Measurements from ENCODE around the gene SOCS2.
"Not testable (repeated sequence)": the region's sequence is repeated elsewhere in the genome, so short reads cannot be mapped to it uniquely, and the experiment has no call there.

Gene SOCS2

DNA sequence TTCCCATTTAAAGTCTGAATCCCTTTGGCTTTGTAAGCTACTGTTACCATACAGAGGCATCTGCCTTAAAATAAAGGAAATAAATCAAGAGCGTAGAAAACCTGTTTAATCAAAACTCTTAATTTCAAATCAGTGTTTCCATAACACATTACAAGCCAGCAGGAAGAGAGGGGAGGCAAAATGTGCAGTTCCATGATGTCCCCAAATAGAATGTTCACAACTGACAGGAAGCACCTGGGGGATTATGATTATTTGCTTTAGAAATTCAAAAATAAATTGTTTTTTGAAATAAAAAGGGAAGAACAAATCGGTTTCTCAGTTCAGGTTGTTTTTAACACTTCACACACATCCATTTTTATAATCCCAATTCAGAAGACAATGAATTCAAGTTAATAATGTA is 21.4 kb downstream of the SOCS2 start:
- DNase-seq (ENCODE audit: low read depth in 2 of 2), result no peak

DNA sequence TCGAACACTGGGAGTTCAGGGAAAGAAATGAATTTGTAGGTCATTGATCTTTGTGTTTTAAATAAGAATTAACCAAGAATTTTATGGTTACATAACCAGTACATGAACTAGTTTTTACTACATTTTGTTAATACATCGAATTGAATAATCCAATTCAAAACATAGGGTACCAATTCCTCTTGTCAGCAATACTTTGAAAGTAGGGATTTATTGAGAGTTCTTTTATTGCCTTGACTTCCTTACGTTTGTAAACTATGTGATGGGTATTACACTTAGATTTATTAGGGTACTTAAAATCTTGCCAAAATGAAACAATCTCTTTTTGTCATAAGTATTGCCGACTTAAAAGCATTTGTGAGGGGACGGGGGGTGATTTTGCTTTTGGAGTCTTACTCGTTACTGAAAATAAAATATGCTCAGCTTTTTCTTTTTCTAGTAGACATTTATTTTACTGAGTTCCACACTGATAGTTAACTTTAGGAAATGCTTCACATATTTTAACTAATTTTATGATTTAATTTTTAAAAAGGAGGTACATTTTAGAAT is 22.4 kb downstream of the SOCS2 start:
- no peak for DNase-seq (ENCODE audit: low read depth in 2 of 2)

DNA sequence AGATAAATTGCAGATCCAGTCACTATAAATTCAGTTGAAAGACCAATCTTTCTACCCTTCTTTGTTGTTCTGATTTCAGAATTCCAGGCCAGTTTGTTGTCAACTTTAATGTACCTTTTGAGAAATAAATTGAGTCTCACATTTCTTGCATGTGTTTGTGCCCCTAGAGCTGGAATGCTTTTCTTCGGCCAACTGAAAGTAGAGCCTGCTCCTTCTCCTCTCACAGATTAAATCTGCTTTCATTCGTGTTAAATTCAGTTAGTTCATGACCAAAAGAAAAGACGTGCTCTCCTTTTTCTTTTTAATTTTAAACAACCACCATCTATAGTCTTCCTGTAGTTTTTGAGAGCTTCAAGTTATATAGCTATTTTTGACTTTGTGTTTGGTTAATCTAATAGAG is 22.9 kb downstream of the SOCS2 start:
- DNase-seq (ENCODE audit: low read depth in 2 of 2), result no peak

DNA sequence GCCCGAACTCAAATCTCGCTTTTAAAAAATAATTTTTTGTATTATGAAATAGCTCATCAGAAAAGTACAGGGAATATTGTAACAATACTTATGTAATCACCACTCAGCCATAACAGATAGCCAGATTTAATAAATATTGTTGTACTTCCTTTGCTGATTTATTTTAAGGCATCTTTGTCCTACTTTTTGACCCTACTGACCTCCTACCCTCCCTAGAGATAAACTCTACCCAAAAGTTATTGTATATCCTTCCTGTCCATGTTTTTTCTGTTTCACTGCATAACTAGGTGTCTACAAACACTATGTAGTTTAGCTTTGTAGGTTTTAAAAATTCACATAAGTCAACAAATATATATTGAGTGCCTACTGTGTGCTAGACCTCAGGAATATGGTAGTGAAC is 25.1 kb downstream of the SOCS2 start:
- no peak for DNase-seq (ENCODE audit: low read depth in 2 of 2)

DNA sequence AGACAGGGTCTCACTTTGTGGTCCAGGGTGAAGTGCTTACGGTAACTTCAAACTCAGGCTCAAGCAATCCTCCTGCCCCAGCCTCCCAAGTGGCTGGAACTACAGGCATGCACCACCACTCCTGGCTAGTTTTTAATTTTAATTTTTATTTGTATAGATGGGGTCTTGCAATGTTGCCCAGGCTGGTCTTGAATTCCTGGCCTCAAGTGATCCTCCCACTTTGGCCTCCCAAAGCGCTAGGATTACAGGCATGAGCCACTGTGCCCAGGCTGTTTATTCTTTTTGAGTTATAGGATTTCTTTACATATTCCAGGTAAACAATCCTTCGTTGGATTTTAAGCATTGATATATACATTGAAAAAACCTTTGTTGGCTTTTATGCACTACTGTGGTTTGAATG is 26.7 kb downstream of the SOCS2 start:
- no peak for DNase-seq (ENCODE audit: low read depth in 2 of 2)

DNA sequence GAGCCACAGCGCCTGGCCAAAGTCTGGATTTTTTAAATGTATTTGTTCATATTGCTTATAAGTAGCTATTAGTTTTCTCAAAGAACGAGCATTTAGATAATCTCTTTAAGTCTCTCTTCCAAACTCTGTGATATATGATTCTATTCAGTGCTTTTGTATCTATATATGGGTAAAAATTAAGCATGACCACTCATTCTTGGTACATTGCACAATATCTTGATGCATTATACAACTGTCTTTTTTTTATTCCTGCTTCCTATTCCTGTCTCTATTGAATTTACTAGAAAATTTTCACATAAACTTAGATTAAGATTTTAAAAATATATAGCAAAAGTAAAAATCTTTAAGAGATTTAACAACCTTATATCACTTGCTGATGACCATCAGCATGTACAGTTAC is 29.1 kb downstream of the SOCS2 start:
- no peak for DNase-seq (ENCODE audit: low read depth in 2 of 2)

DNA sequence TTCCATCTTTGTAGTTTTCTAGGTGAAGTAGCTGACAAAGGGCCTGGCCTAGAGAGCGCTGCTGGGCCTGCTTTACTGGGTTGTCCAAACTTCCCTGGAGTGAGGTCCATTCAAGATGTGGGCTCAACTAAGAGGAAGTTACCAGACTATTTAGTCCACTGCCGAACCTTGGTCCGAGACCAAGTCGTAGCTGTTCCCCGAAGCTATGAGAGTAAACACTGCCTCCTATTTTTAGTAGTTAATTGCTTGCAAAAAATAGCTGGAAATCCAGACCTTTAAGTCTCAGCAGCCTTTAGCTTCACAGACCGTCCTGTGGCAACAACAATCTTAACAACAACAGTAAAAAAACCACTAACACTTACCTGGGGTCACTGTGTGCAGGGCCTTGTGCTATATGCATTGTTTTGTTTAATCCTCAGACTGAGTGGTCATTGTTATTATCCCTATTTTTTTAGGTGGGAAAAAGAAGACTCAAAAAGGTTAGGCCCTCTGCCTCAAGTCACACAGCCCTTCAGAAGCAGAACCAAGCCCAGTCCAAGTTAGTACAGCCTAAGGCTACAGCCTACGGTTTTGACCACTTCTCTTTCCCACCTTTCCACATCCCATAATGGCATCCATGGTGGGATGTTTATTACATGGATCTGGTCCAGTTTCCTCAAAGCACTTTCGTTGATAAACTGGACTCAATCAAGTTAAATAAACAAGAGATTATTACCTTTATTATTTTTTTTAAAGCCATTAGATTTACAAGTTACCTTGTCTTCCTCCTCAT is 30.6 kb downstream of the SOCS2 start:
- DNase-seq (ENCODE audit: low read depth in 2 of 2), result no peak

DNA sequence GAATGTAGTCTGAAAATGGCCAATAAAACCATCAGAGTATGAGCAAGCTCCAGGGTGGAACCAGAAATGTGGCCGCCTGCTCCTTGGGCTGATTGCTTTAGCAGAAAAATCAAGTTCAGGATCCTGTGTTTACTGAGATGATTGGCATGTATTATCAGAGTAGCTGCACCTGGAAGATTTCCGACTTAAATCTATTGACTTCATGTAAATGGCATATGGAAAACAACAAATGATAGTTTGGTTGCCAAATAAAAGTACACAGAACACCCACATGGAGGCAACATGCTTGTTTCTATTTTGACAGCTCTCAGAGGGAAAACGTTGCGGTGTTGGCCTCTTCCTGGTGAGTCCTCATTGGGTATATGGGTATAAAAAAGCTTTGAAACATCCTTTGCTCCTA is 31.3 kb downstream of the SOCS2 start:
- no peak for DNase-seq (ENCODE audit: low read depth in 2 of 2)

DNA sequence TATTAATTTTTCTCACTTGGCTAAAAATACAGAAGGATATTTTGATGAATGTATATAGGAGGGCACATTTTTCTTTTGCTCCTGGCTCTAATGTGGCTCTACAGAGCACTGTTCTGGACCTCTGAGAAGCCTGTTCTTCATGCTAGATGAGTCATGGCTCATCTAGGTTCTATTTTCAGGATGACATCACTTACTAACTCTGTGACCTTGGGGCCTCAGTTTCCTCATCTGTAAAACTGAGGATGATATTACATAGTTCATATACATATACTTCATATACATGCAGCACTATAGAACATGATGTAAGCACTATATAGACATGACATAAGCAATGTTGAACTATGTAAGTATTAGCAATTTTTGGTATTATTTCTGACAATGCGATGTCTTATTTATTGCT is 35.8 kb downstream of the SOCS2 start:
- DNase-seq (ENCODE audit: low read depth in 2 of 2), result no peak

DNA sequence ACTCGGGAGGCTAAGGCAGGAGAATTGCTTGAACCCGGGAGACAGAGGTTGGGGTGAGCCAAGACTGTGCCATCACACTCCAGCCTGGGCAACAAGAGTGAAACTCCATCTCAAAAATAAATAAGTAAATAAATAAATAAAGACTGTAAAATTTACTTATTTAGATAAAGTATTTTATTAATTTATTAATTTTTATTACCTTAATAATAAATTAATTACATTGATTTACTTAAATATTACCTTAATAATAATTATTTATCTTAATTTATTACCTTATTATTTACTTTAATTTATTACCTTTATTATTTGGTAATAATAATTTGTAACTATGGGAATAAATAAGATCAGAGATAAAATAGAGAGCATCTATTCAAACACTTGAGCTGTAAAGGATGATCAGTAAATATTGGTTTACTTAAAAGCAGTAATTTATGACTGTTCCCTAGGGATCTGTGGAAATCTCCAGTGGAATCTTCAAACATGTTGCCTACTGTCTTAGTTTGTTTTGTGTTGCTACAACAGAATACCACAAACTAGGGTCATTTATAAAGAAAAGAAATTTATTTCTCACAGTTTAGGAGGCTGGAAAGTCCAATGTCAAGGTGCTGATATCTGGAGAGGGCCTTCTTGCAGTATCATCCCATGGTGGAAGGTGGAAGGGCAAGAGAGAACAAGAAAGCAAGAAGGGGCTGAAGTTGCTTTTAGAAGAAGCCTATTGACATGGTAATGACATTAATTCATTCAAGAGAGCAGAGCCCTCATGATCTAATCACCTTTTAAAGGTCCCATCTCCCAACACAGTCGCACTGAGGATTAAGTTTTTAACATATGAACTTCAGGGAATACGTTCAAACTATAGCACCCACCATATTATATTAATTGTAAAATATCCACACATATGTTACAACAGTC is 37.1 kb downstream of the SOCS2 start:
- DNase-seq (ENCODE audit: low read depth in 2 of 2), result no peak

DNA sequence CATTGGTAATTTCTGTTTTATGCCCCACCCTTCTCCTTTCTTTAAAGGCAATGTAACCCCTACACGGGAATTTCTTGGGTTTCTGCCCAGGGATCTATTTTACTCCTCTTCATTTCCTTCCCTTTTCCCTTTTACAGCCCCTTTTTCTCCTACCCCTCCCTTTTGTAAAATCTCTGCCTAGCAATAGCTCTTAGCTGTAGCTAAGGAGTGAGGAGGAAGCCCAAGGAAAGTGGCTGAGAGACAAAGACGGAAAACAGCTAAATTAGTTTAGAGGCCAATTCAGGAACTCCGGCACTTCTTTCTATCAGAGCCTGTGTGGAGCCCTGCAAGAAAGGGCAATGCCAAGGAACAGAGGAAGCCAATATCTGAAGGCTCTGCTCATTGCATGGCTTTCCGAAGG is 40.3 kb downstream of the SOCS2 start:
- DNase-seq (ENCODE audit: low read depth in 2 of 2), result no peak

DNA sequence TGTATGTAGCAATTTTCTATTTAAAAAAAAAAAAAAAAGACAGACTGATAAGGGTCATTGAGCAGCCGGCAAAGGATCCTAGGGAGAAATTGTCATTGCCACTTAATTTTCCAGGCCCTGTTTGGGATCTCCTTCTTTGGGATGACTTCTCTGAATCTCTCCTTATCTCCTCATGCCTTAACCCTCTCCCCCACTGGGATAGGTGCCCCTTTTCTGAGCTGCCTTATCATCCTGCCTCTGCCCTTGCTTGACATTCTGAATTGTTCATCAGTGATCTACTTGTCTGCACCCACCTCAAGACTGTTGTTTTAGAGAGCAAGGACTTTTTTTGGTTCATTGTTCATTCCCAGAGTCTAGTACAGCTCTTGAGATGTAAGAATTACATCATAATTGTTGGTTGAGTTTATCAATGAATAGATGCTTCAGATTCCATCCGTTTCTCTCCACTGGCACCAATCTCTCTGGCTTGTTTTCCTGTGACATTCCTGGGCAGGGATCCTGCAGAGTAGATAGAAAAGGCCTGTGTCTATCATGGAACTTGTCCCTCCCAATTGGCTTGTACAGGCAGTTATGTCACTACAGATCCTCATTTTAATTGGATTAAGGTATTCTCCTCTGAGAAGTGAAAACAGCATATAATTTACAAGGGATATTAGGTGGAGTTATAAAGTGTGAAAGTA is 42.6 kb downstream of the SOCS2 start:
- no peak for DNase-seq (ENCODE audit: low read depth in 2 of 2)

DNA sequence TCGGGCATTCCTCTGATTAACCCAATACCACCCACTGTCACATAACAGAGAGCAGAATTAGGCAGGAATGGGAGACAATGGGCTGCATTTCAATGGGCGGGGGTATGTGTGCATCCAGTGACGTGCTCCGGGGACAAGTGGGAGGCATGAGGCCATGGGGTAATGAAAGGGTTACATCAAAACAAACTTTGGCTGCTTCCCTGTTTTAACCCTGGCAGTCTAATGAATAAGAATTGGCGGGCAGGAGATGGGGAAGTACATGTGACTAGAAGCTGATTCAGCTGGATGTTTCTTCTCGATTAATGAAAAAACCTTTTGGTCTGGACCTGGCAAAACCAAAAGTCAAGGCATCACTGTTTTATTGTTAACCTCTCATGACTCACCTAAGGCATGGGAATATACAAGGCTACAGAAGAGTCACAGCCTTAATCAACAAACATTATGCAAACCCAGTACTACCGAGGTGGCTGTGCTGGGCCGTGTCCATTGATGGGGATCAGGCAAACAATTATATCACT is 44.2 kb downstream of the SOCS2 start:
- no peak for DNase-seq (ENCODE audit: low read depth in 2 of 2)

DNA sequence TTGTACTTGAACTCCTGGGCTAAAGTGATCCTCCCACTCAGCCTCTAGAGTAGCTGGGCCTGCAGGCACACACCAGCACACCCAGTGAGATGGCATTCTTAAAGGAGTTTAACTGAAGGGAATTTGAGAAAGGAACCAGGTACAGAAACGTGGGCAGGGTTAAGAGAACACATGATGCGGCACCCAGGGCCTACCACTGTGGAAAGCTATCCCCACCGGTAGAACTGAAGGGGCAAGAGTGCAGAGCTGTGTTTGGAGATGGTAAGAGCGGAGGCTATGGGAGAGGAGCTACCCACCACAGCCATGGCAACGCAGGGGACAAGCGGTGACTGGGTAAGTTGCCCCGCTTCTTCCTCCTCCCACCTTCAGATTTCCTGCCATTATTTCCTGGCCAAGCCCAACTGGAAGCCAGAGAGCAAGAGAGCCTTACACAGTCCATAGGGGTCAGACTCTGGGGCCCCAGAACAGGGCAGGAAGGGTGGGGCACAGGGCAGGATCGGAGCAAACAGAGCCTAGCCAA is 46.5 kb downstream of the SOCS2 start:
- DNase-seq (ENCODE audit: low read depth in 2 of 2), result no peak

DNA sequence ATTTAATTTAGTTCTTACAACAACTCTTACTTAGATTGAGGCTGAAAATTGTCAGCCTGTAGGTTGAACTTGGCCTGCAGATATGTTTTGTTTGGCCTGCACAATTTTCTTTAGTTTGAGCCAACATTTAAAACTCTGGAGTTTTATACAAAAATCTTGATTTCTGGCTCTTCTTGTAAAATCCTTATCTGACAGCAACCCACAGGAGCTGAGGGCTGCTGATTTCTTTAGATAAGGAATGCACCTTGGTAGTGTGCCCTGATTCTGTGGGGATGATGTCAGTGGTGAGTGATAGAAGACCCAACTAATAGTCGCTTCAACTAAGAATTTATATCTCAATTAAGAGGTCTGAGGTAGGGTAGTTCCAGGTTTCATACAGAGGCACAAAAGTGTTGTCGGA is 49.5 kb downstream of the SOCS2 start:
- DNase-seq (ENCODE audit: low read depth in 2 of 2), result no peak

DNA sequence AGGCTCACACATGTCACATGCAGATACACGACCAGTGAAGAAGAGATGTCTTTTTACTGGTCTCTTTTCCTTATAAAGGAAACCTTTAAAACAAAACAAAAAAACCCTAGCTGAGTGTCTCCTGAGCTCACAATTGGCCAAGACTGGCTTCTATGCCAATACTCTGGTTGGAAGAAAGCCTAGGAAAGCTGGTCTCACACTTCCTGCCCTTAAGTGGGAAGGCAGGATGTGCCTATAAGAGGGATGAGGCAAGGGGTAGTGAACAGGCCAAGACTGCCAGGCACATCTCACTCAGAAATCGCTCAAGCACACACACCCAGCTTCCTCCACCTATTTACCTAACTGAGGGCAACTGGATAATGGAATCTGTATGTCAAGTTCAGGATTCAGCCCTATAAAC is 50.0 kb downstream of the SOCS2 start:
- DNase-seq (ENCODE audit: low read depth in 2 of 2), result no peak

DNA sequence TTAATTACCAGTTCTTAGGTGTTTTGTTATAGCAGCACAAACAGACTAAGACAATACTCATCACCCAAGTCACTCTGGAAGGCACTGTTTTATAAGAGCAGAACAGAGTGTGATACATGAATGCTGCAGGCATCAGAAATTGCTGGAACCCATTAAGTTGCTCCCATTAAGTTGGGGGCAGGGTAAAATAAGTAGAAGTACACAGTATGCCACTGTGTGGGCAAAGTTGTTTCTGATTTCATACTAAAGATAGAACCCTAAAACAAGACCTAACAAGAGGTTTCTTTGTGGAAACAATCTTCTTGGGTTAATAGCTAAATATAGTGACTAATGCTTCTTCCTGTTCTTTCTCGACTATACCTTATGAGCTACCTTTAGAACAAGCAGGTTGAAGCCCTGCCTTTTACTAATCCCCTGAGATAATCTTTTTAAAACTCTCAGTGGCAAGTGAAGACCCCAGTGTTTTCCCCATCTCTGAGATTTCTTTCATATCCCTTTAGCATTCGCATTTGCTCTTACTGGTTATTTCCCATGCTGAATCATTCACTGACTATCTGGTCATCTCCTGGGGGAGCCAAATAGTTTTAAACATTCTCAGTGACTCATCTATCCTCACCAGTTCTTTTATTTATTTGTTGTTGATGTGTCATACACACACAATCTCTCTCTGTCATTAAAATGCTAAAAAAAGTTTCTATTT is 52.3 kb downstream of the SOCS2 start:
- no peak for DNase-seq (ENCODE audit: low read depth in 2 of 2)

DNA sequence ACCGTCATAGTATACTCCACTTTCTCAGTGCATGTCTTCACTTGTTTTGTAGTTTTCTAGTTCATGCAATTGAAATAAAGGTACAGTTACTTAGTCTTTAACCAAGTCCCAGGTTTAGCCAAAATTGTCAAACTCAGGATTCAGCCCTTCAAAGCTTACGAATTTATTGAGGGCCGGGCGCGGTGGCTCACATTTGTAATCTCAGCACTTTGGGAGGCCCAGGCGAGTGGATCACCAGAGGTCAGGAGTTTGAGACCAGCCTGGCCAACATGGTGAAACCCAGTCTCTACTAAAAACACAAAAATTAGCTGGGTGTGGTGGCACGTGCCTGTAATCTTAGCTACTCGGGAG is 52.8 kb downstream of the SOCS2 start:
- DNase-seq (ENCODE audit: low read depth in 2 of 2), result not testable (repeated sequence)

DNA sequence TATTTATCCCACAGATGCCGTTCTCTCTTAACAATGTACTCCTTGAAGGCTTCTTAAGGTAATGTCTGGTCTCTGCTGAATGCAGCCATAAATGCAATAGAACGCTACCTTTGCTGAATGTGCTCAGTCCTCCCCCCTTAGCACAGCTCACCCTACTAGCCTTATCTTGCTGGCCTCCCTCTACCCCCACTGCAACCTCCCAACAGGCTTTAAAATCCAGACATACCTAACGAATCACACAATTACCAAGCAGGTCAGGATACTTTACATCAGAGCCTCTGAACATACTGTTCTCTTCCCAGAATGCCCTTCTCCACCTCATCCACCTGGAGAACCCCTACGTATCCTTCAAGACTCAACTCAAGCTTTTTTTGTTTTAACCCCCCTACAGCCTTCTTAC is 53.7 kb downstream of the SOCS2 start:
- DNase-seq (ENCODE audit: low read depth in 2 of 2), result no peak

Measured in stimulated activated CD8-positive, alpha-beta memory T cell treated with anti-CD3 and anti-CD28 coated beads, Interleukin-7, amount 100 ng/mL, for 4 hours (primary cell).